Transverse colon (tissue), 4 donors: ENCODE results near the gene SLC19A1. TPM values are rescaled to one million over a fixed set of nuclear protein-coding genes. Genes with fewer than 3 reads are reported as not detected.

Experiments used
- DNase-seq: peaks from one replicate; pipeline ENCODE4 v3.0.0-alpha.2; 2019
- H3K27ac ChIP-seq, 4 donors: fragments of 200-600 bp; sonication (generic); 2 replicates each; pipeline ENCODE4 v1.5.1; 2016 to 2018; ENCODE audit warnings: inconsistent platforms in 4 of 4
- H3K27me3 ChIP-seq: fragments of 200-600 bp; sonication (generic); 2 replicates; pipeline ENCODE4 v1.5.1; 2017; ENCODE audit warnings: inconsistent platforms
- H3K36me3 ChIP-seq, 4 donors: fragments of 200-600 bp; sonication (generic); 2 replicates each; pipeline ENCODE4 v1.5.1; 2017 to 2019; ENCODE audit warnings: inconsistent platforms in 4 of 4
- H3K4me1 ChIP-seq, 4 donors: fragments of 200-600 bp; sonication (generic); 2 replicates each; pipeline ENCODE4 v1.5.1; 2017 to 2020; ENCODE audit warnings: inconsistent platforms in 4 of 4
- H3K4me3 ChIP-seq, 4 donors: fragments of 200-600 bp; sonication (generic); 1 replicate in 1 of 4; 2 replicates in 3 of 4; pipeline versions ENCODE4 v1.5.1 to v1.6.1; 2017 to 2019; ENCODE audit warnings: inconsistent platforms in 4 of 4
- H3K9me3 ChIP-seq, 2 donors: fragments of 200-600 bp; sonication (generic); 2 replicates each; pipeline ENCODE4 v1.5.1; 2017 to 2019; ENCODE audit warnings: inconsistent platforms in 2 of 2
- CTCF ChIP-seq, 5 experiments: fragments of 200-600 bp in 3 of 5; fragments of 450-650 bp in 2 of 5; sonication (generic) in 3 of 5; IDR thresholded peaks; 1 replicate in 2 of 5; 2 replicates in 3 of 5; pipeline ENCODE4 v1.5.1; 2016 to 2017; ENCODE audit warnings: antibody characterized with exemption in 5 of 5, inconsistent platforms in 3 of 5, mild to moderate bottlenecking in 2 of 5, moderate library complexity in 1 of 5
- EP300 ChIP-seq: sonication (generic); formaldehyde crosslinking; IDR thresholded peaks from one replicate; pipeline ENCODE4 v1.6.1; 2017; ENCODE audit warnings: antibody characterized with exemption, low read depth
- POLR2A ChIP-seq: fragments of 450-650 bp; IDR thresholded peaks from one replicate; pipeline ENCODE4 v1.6.1; 2016; ENCODE audit warnings: antibody characterized with exemption, mild to moderate bottlenecking, moderate library complexity
- POLR2AphosphoS5 ChIP-seq, 3 donors: sonication (generic); formaldehyde crosslinking; IDR thresholded peaks; one replicate each; pipeline ENCODE4 v1.6.1; 2016; ENCODE audit warnings: antibody characterized with exemption in 3 of 3
- WGBS, 2 donors: methylation state at CpG; one replicate each; pipeline ENCODE4 v1.1.5; 2018; ENCODE audit warnings: low coverage in 1 of 2; 5-methylcytosine and 5-hydroxymethylcytosine counted together
- in situ Hi-C, 4 donors: fragments of 200-750 bp; cut with MboI; loops; one replicate each; pipeline versions ENCODE4 v1.15.0 to v1.15.1; 2017; ENCODE audit warnings: low sequenced_read_pairs in 3 of 4, low pct_ligation_motif_present in 1 of 4, low pct_unique_long_range_greater_than_20kb in 1 of 4
- intact Hi-C: fragments of 100-400 bp; cut with DNase I; formaldehyde crosslinking; loops from one replicate; pipeline ENCODE4 v1.15.1; 2023; ENCODE audit warnings: low total_unique reads
- total RNA-seq, 4 donors: library from RNA; depleted of rRNA; stranded (reverse); fragments of >200 nt; gene quantifications; one replicate each; pipeline ENCODE4 v1.1.0, GENCODE V29; 2016

Gene SLC19A1
- total RNA-seq, 4 donors from 2014 or later: 8.3 to 24.1 (median 17.3) TPM

- TF ChIP-seq CTCF (IDR thresholded peaks at IDR 0.05): no peak
- no peak for TF ChIP-seq POLR2AphosphoS5 (IDR thresholded peaks at IDR 0.05)
- no peak for TF ChIP-seq EP300
- no peak for TF ChIP-seq POLR2A
- intact Hi-C loops: no loop called here
- H3K27ac ChIP-seq: no peak overlapping the region
- H3K27me3 ChIP-seq: no peaks in the 10 kb centered on the region
- no peaks in the 10 kb centered on the region for H3K36me3 ChIP-seq
- no peak for DNase-seq
- WGBS, 2 donors: 77% methylated on average over 18 of the region's 18 CpGs; no CpG with 5 or more reads in 1 of the 2 donors
- in situ Hi-C loops: no loop called here
- H3K4me3 ChIP-seq: no peak overlapping the region
- no peaks in the 10 kb centered on the region for H3K4me1 ChIP-seq
- H3K9me3 ChIP-seq: no peaks in the 10 kb centered on the region
Measured at GRCh38 chr21:45496151-45496967, 45.9 kb downstream of the SLC19A1 start.

GRCh38 chr21:45494851-45495680 is 47.2 kb downstream of the SLC19A1 start:
- H3K4me3 ChIP-seq: no peak overlapping the region
- H3K4me1 ChIP-seq: no peaks in the 10 kb centered on the region
- H3K27ac ChIP-seq: no peak overlapping the region
- no peaks in the 10 kb centered on the region for H3K27me3 ChIP-seq
- WGBS, 2 donors: 82% methylated on average over 25 of the region's 30 CpGs; no CpG with 5 or more reads in 1 of the 2 donors
- TF ChIP-seq EP300: no peak
- TF ChIP-seq POLR2AphosphoS5 (IDR thresholded peaks at IDR 0.05): no peak
- no peak for TF ChIP-seq POLR2A
- no peak for TF ChIP-seq CTCF (IDR thresholded peaks at IDR 0.05)
- no peaks in the 10 kb centered on the region for H3K9me3 ChIP-seq
- intact Hi-C loops: no loop called here
- in situ Hi-C loops: no loop called here
- no peak for DNase-seq
- H3K36me3 ChIP-seq: no peaks in the 10 kb centered on the region

GRCh38 chr21:45494135-45494850 is 47.9 kb downstream of the SLC19A1 start:
- in situ Hi-C loops: no loop called here
- 88% methylated on average over 27 of the region's 27 CpGs; no CpG with 5 or more reads in 1 of the 2 donors for WGBS, 2 donors
- TF ChIP-seq POLR2A (no peak), CTCF (IDR thresholded peaks at IDR 0.05) (no peak)

More at GRCh38 chr21:45494135-45494850, 47.9 kb downstream of the SLC19A1 start:
- no peaks in the 10 kb centered on the region for H3K27me3 ChIP-seq
- no peaks in the 10 kb centered on the region for H3K4me1 ChIP-seq
- intact Hi-C loops: no loop called here
- no peak for DNase-seq
- no peaks in the 10 kb centered on the region for H3K36me3 ChIP-seq
- no peaks in the 10 kb centered on the region for H3K9me3 ChIP-seq
- H3K4me3 ChIP-seq: no peak overlapping the region
- H3K27ac ChIP-seq: no peak overlapping the region
